HL-60 (cell line): Measurements from ENCODE around the gene RAB11FIP2.

Experiments
- CTCF ChIP-seq: IDR thresholded peaks from one replicate; pipeline ENCODE4 v1.5.1; 2011; ENCODE audit warnings: low read length, control low read depth, inconsistent platforms; ENCODE audit not compliant: insufficient read depth
- REST ChIP-seq: IDR thresholded peaks from 2 replicates; pipeline ENCODE4 v1.6.1; 2012; ENCODE audit warnings: low read depth; ENCODE audit not compliant: insufficient replicate concordance

GRCh38 chr10:117970962-117971361, 75.8 kb downstream of the RAB11FIP2 start:
- TF ChIP-seq REST (no peak), CTCF (no peak)
